Endodermal cell (in vitro differentiated cells): ENCODE data around the gene PRKCG. TPM values are rescaled to one million over a fixed set of nuclear protein-coding genes. Genes with fewer than 3 reads are reported as not detected.

Experiments used
- DNase-seq: peaks from one replicate; pipeline ENCODE4 v3.0.0-alpha.2; 2017
- H3K27ac ChIP-seq: 2 replicates; pipeline ENCODE4 v1.5.1; 2013; ENCODE audit warnings: mild to moderate bottlenecking, low read depth, low read length, moderate library complexity
- H3K27me3 ChIP-seq: 2 replicates; pipeline ENCODE4 v1.6.1; 2013; ENCODE audit warnings: mild to moderate bottlenecking, low read length, moderate library complexity; ENCODE audit not compliant: insufficient read depth, control insufficient read depth, poor library complexity, severe bottlenecking
- H3K36me3 ChIP-seq: 2 replicates; pipeline ENCODE4 v1.7.0; 2013; ENCODE audit warnings: mild to moderate bottlenecking, low read length, moderate library complexity; ENCODE audit not compliant: control insufficient read depth, insufficient read depth
- H3K4me1 ChIP-seq: one replicate; pipeline ENCODE4 v1.7.0; 2013; ENCODE audit warnings: low read length; ENCODE audit not compliant: control insufficient read depth, insufficient read depth
- H3K4me3 ChIP-seq: 2 replicates; pipeline ENCODE4 v1.5.1; 2013; ENCODE audit warnings: mild to moderate bottlenecking, low read length, moderate library complexity
- H3K9ac ChIP-seq: 2 replicates; pipeline ENCODE4 v1.6.1; 2013; ENCODE audit warnings: mild to moderate bottlenecking, low read length, moderate library complexity; ENCODE audit not compliant: poor library complexity, severe bottlenecking; ENCODE audit errors: extremely low read depth
- H3K9me3 ChIP-seq: 2 replicates; pipeline ENCODE4 v1.6.1; 2013; ENCODE audit warnings: mild to moderate bottlenecking, low read length, moderate library complexity; ENCODE audit not compliant: control insufficient read depth
- H3K27ac Mint-ChIP-seq: 2 replicates; pipeline ENCODE4 v1.8.0; 2020; ENCODE audit warnings: mixed read lengths
- H3K27me3 Mint-ChIP-seq: 2 replicates; pipeline ENCODE4 v1.8.0; 2021; ENCODE audit warnings: mild to moderate bottlenecking, mixed read lengths; ENCODE audit not compliant: insufficient read depth
- H3K36me3 Mint-ChIP-seq: 2 replicates; pipeline ENCODE4 v1.8.0; 2020; ENCODE audit warnings: low read depth, mixed read lengths
- H3K4me1 Mint-ChIP-seq: 2 replicates; pipeline ENCODE4 v1.8.0; 2020; ENCODE audit warnings: mixed read lengths
- H3K4me3 Mint-ChIP-seq: 2 replicates; pipeline ENCODE4 v1.8.0; 2020; ENCODE audit warnings: mild to moderate bottlenecking, moderate library complexity, mixed read lengths
- H3K9me3 Mint-ChIP-seq: 2 replicates; pipeline ENCODE4 v1.8.0; 2020; ENCODE audit warnings: mild to moderate bottlenecking, mixed read lengths
- WGBS, 2 experiments: methylation state at CpG; one replicate each; pipeline versions ENCODE4 v1.1.5 to v1.1.7; 2013; ENCODE audit warnings: missing lambda C conversion rate in 2 of 2, mixed read lengths in 1 of 2; ENCODE audit not compliant: insufficient coverage in 1 of 2, insufficient read length in 1 of 2; 5-methylcytosine and 5-hydroxymethylcytosine counted together
- total RNA-seq, 2 donors: library from RNA; stranded (reverse); fragmentation: NEBNext Ultra II Directional in 1 of 2; extraction: Animal tissue kit (Norgen Biotek cat#: 25700) in 1 of 2; gene quantifications; 2 replicates in 1 of 2; 3 replicates in 1 of 2; pipeline ENCODE4 v1.2.1, GENCODE V29; 2021
- TF ChIP-seq, protein P1 (sequence below): fragments of 200-600 bp; sonication (generic); conservative IDR thresholded peaks from 2 replicates; pipeline ENCODE4 v1.5.0; 2021; ENCODE audit warnings: antibody characterized with exemption, mild to moderate bottlenecking

The PRKCG gene
- total RNA-seq, 2 donors from 2014 or later = 2.7 to 5.6 TPM

DNA sequence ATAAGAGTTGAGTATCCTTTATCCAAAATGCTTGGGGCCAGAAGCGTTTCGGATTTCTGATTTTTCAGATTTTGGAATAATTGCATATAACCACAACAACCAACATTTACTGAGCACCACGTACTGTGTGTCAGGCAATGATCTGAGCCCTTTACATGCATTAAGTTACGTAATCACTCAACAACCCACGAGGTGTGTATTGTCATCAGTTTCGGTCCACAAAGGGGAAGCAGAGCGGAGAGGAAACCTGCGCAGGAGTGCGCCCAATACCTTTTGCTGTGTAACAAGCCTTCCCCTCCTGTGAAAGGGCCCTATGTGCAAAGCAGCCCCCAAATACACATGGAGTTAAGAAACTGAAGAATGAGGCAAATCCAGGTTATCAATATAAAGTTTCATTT, 37.1 kb upstream of the PRKCG start:
- WGBS, 2 experiments = 94 to 100% methylated on average over 7 to 9 of the region's 9 CpGs
- Mint-ChIP-seq H3K4me3 (no peak overlapping the region), H3K27ac (no peak overlapping the region)

GRCh38 chr19:53847555-53847954, 34.4 kb upstream of the PRKCG start:
- no peaks in the 10 kb centered on the region for H3K36me3 ChIP-seq
- no peak overlapping the region for H3K4me3 ChIP-seq
- Mint-ChIP-seq H3K36me3 (no peaks in the 10 kb centered on the region), H3K9me3 (no peaks in the 10 kb centered on the region), H3K4me3 (no peak overlapping the region), H3K4me1 (no peaks in the 10 kb centered on the region), H3K27me3 (peaks cover 24% of the 10 kb centered on the region), H3K27ac (no peak overlapping the region)
- no peaks in the 10 kb centered on the region for H3K4me1 ChIP-seq
- H3K27me3 ChIP-seq = no peaks in the 10 kb centered on the region
- 77 to 91% methylated on average over 7 to 8 of the region's 8 CpGs for WGBS, 2 experiments
- H3K9ac ChIP-seq = no peak overlapping the region
- TF ChIP-seq, protein P1, sequence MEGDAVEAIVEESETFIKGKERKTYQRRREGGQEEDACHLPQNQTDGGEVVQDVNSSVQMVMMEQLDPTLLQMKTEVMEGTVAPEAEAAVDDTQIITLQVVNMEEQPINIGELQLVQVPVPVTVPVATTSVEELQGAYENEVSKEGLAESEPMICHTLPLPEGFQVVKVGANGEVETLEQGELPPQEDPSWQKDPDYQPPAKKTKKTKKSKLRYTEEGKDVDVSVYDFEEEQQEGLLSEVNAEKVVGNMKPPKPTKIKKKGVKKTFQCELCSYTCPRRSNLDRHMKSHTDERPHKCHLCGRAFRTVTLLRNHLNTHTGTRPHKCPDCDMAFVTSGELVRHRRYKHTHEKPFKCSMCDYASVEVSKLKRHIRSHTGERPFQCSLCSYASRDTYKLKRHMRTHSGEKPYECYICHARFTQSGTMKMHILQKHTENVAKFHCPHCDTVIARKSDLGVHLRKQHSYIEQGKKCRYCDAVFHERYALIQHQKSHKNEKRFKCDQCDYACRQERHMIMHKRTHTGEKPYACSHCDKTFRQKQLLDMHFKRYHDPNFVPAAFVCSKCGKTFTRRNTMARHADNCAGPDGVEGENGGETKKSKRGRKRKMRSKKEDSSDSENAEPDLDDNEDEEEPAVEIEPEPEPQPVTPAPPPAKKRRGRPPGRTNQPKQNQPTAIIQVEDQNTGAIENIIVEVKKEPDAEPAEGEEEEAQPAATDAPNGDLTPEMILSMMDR = no peak
- H3K9me3 ChIP-seq = no peaks in the 10 kb centered on the region
- no peak for DNase-seq
- no peak overlapping the region for H3K27ac ChIP-seq

More for the DNA sequence above, 37.1 kb upstream of the PRKCG start:
- DNase-seq = no peak
- no peak overlapping the region for H3K4me3 ChIP-seq
- H3K27ac ChIP-seq = no peak overlapping the region
- H3K4me1 ChIP-seq = no peaks in the 10 kb centered on the region
- Mint-ChIP-seq H3K9me3 (no peaks in the 10 kb centered on the region), H3K4me1 (peaks cover 4% of the 10 kb centered on the region), H3K36me3 (no peaks in the 10 kb centered on the region), H3K27me3 (peaks cover 16% of the 10 kb centered on the region)
- TF ChIP-seq, protein P1 = no peak
- no peaks in the 10 kb centered on the region for H3K36me3 ChIP-seq
- no peaks in the 10 kb centered on the region for H3K9me3 ChIP-seq
- no peaks in the 10 kb centered on the region for H3K27me3 ChIP-seq
- H3K9ac ChIP-seq = no peak overlapping the region

DNA sequence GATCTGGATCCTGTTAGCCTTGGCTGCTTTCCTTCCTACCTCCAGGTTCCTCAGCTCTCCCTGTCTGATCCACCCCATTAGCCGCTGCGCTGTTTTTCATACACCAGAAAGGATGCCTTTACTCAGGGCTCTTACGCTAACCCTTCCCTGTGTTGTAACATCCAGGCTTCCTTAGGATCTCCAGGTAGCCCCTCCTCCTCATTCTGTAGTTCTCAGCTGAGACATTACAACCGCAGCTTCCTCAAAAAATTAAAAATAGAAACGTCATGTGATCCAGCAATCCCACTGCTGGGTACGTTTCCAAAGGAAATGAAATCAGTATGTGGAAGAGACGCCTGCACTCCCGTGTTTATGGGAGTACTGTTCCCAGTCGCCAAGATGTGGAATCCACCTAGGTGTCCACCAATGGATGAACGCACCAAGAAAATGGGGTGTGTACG, 32.7 kb upstream of the PRKCG start:
- Histone ChIP-seq H3K27me3 (no peaks in the 10 kb centered on the region), H3K9me3 (no peaks in the 10 kb centered on the region), H3K4me1 (no peaks in the 10 kb centered on the region), H3K9ac (no peak overlapping the region), H3K4me3 (no peak overlapping the region), H3K36me3 (no peaks in the 10 kb centered on the region), H3K27ac (no peak overlapping the region)
- no peak for DNase-seq
- H3K27ac Mint-ChIP-seq = no peak overlapping the region
- H3K36me3 Mint-ChIP-seq = no peaks in the 10 kb centered on the region
- H3K27me3 Mint-ChIP-seq = peaks cover 25% of the 10 kb centered on the region
- H3K4me1 Mint-ChIP-seq = no peaks in the 10 kb centered on the region
- 92 to 95% methylated on average over 11 of the region's 11 CpGs for WGBS, 2 experiments
- H3K4me3 Mint-ChIP-seq = no peak overlapping the region
- TF ChIP-seq, protein P1 = no peak
- no peaks in the 10 kb centered on the region for H3K9me3 Mint-ChIP-seq
